ENCODE data around the gene LTBP1. TPM values are rescaled to one million over a fixed set of nuclear protein-coding genes. Genes with fewer than 3 reads are reported as not detected.
"Not testable (repeated sequence)": the region's sequence is repeated elsewhere in the genome, so short reads cannot be mapped to it uniquely, and the experiment has no call there.

The LTBP1 gene
- 10 to 100 TPM; 37.7 to 59.9 (median 52.7) TPM for polyA plus RNA-seq (ENCODE audit: insufficient read depth in 1 of 5, insufficient read length in 5 of 5, low replicate concordance in 1 of 5)
- long read RNA-seq, donor 1, partial matches to known transcripts: 26 of 26 reads
- long read RNA-seq, donor 1, other reads (novel, unspliced or antisense): 0 of 26 reads
- long read RNA-seq, donor 2, full-length matches to known transcripts: 1 of 25 reads
- long read RNA-seq, donor 2, partial matches to known transcripts: 24 of 25 reads
- long read RNA-seq, donor 2, other reads (novel, unspliced or antisense): 0 of 25 reads
- long read RNA-seq, donor 3, partial matches to known transcripts: 16 of 16 reads
- long read RNA-seq, donor 3, other reads (novel, unspliced or antisense): 0 of 16 reads
- long read RNA-seq, donor 4, partial matches to known transcripts: 28 of 28 reads
- long read RNA-seq, donor 4, other reads (novel, unspliced or antisense): 0 of 28 reads
- long read RNA-seq, donor 5, full-length matches to known transcripts: 2 of 43 reads
- long read RNA-seq, donor 5, partial matches to known transcripts: 41 of 43 reads
- long read RNA-seq, donor 5, other reads (novel, unspliced or antisense): 0 of 43 reads
- long read RNA-seq, donor 6, partial matches to known transcripts: 24 of 24 reads
- long read RNA-seq, donor 6, other reads (novel, unspliced or antisense): 0 of 24 reads
- long read RNA-seq, donor 7: 0 reads
- long read RNA-seq, donor 8, partial matches to known transcripts: 12 of 13 reads
- long read RNA-seq, donor 8, other reads (novel, unspliced or antisense): 0 of 13 reads

- peak; percentile 61 to 64 for DNase-seq
Observed at GRCh38 chr2:32946314-32947075, at the start of gene LTBP1. Gene LTBP1 (plus strand): TSS chr2:32946953. CDS start chr2:32947325, 372 bp downstream.

GRCh38 chr2:32900246-32900973 is 46.3 kb upstream of the LTBP1 start:
- DNase-seq: no peak

GRCh38 chr2:32901313-32901712 is 45.4 kb upstream of the LTBP1 start:
- no peak for DNase-seq

GRCh38 chr2:32902174-32902573 is 44.6 kb upstream of the LTBP1 start:
- no peak for DNase-seq

- no peak for DNase-seq
Observed at GRCh38 chr2:32902986-32903385, 43.8 kb upstream of the LTBP1 start.

GRCh38 chr2:32904074-32904473 is 42.7 kb upstream of the LTBP1 start:
- DNase-seq: no peak

GRCh38 chr2:32904751-32905150 is 42.0 kb upstream of the LTBP1 start:
- DNase-seq: no peak

- DNase-seq: no peak
Observed at GRCh38 chr2:32905270-32905669, 41.5 kb upstream of the LTBP1 start.

- no peak for DNase-seq
Observed at GRCh38 chr2:32910883-32911598, 35.7 kb upstream of the LTBP1 start.

- DNase-seq: no peak
Observed at GRCh38 chr2:32915694-32916093, 31.1 kb upstream of the LTBP1 start.

- no peak for DNase-seq
Observed at GRCh38 chr2:32918774-32919173, 28.0 kb upstream of the LTBP1 start.

- DNase-seq: not testable (repeated sequence)
Observed at GRCh38 chr2:32919901-32920300, 26.9 kb upstream of the LTBP1 start.

GRCh38 chr2:32921486-32921885 is 25.3 kb upstream of the LTBP1 start:
- not testable (repeated sequence) for DNase-seq

GRCh38 chr2:32922501-32922900 is 24.3 kb upstream of the LTBP1 start:
- DNase-seq: no peak

- no peak for DNase-seq
Observed at GRCh38 chr2:32923109-32923508, 23.6 kb upstream of the LTBP1 start.

- peak in 1 of 2 donors; percentile 20 for DNase-seq
Observed at GRCh38 chr2:32925283-32925815, 21.4 kb upstream of the LTBP1 start.

- DNase-seq: no peak
Observed at GRCh38 chr2:32925976-32926707, 20.6 kb upstream of the LTBP1 start.

GRCh38 chr2:32926708-32927084 is 20.1 kb upstream of the LTBP1 start:
- peak in 1 of 2 donors; percentile 18 for DNase-seq

GRCh38 chr2:32930436-32930835 is 16.3 kb upstream of the LTBP1 start:
- no peak for DNase-seq

- no peak for DNase-seq
Observed at GRCh38 chr2:32931519-32931918, 15.2 kb upstream of the LTBP1 start.

All from right lung (tissue), 10 donors.